DND-41 (cell line): ENCODE data around the gene GOSR2.

Source experiments
- CTCF ChIP-seq: IDR thresholded peaks from 2 replicates; pipeline ENCODE4 v1.5.1; 2012; ENCODE audit warnings: borderline replicate concordance, low read length, moderate library complexity, mild to moderate bottlenecking; ENCODE audit not compliant: poor library complexity, severe bottlenecking; ENCODE audit errors: extremely low read depth
- EZH2 ChIP-seq: IDR thresholded peaks from 3 replicates; pipeline ENCODE4 v1.6.1; 2012; ENCODE audit warnings: borderline replicate concordance, low read depth, mild to moderate bottlenecking, moderate library complexity, low read length, inconsistent platforms; ENCODE audit not compliant: severe bottlenecking

GRCh38 chr17:46962374-46962790 is 39.4 kb downstream of the GOSR2 start:
- no peak for TF ChIP-seq CTCF
- TF ChIP-seq EZH2 = no peak
